ENCODE results near the gene KANK4. TPM values are rescaled to one million over a fixed set of nuclear protein-coding genes. Genes with fewer than 3 reads are reported as not detected.

KANK4 gene
- total RNA-seq, 4 donors from 2014 or later: 14.5 TPM; not detected in 3

DNA sequence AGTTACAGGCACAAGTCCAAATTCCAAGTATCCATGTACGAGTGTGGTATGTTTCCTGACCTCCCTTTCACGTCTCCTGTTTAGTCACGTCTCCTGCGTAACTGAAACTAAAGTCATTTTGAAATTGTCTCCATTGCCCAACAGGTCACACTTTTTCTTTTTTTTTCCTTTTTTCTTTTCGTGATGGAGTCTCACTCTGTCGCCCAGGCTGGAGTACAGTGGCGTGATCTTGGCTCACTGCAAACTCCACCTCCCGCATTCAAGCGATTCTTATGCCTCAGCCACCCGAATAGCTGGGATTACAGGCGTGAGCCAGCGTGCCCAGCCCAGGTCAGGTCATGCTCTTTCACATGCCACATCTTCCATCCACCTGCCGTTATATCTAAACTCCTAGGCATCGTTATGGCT, 86.4 kb downstream of the KANK4 start:
- H3K27me3 ChIP-seq: no peaks in the 10 kb centered on the region
- TF ChIP-seq POLR2A (IDR thresholded peaks at IDR 0.05): no peak
- TF ChIP-seq, protein P1, sequence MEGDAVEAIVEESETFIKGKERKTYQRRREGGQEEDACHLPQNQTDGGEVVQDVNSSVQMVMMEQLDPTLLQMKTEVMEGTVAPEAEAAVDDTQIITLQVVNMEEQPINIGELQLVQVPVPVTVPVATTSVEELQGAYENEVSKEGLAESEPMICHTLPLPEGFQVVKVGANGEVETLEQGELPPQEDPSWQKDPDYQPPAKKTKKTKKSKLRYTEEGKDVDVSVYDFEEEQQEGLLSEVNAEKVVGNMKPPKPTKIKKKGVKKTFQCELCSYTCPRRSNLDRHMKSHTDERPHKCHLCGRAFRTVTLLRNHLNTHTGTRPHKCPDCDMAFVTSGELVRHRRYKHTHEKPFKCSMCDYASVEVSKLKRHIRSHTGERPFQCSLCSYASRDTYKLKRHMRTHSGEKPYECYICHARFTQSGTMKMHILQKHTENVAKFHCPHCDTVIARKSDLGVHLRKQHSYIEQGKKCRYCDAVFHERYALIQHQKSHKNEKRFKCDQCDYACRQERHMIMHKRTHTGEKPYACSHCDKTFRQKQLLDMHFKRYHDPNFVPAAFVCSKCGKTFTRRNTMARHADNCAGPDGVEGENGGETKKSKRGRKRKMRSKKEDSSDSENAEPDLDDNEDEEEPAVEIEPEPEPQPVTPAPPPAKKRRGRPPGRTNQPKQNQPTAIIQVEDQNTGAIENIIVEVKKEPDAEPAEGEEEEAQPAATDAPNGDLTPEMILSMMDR (IDR thresholded peaks at IDR 0.05): no peak
- DNase-seq: no peak
- H3K27ac ChIP-seq: no peak overlapping the region
- intact Hi-C loops (cut with DNase I; ENCODE audit: low total_unique reads): no loop called here
- H3K4me3 ChIP-seq: no peak overlapping the region
- no peaks in the 10 kb centered on the region for H3K9me3 ChIP-seq
- H3K36me3 ChIP-seq: no peaks in the 10 kb centered on the region
- no peaks in the 10 kb centered on the region for H3K4me1 ChIP-seq

DNA sequence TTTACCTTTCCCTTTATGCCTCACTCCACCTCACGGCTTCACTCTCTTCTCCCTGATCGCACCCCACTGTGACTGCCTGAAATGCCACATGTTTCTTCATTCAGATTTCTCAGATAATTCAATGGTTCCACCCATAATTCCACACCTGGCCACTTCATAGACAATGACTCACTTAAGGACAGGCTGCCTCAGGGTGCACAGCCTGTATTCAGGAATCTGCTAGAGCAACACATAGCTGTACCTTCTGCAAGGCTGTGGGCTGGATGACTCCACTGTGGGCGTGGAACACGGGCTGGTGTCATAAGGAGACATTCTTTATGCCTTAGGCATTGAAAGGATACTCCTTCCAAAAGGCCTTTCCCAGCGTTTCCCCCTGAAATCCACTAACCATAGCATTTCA, 88.5 kb downstream of the KANK4 start:
- Histone ChIP-seq H3K27ac (no peak overlapping the region), H3K9me3 (no peaks in the 10 kb centered on the region), H3K4me3 (no peak overlapping the region), H3K36me3 (no peaks in the 10 kb centered on the region), H3K27me3 (no peaks in the 10 kb centered on the region), H3K4me1 (no peaks in the 10 kb centered on the region)
- TF ChIP-seq, protein P1 (IDR thresholded peaks at IDR 0.05): no peak
- no peak for TF ChIP-seq POLR2A (IDR thresholded peaks at IDR 0.05)
- DNase-seq: no peak
- intact Hi-C loops (cut with DNase I; ENCODE audit: low total_unique reads): no loop called here

DNA sequence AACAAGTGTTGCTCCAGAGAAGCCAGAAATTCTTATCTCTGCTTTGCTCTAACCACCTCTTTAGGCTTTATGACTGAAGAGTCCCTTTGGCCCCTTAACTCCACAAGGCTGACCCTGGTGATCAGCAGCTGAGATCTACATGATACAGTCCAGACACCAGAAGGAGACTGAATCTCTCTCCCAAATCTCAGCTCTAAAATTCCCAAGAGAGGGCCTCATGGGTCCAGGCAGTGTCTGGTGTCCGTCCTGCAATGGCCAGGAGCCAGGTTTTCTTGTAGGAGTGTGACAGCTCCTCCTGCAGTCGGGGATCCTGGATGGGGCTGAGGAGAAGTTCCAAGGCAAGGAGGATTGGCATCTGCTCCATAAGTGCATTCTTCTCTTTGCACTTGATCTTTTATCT, 89.3 kb downstream of the KANK4 start:
- H3K4me3 ChIP-seq: no peak overlapping the region
- no peak for TF ChIP-seq POLR2A (IDR thresholded peaks at IDR 0.05)
- TF ChIP-seq, protein P1 (IDR thresholded peaks at IDR 0.05): no peak
- H3K27ac ChIP-seq: no peak overlapping the region
- H3K9me3 ChIP-seq: no peaks in the 10 kb centered on the region
- no peaks in the 10 kb centered on the region for H3K4me1 ChIP-seq
- H3K36me3 ChIP-seq: no peaks in the 10 kb centered on the region
- no peak for DNase-seq
- no peaks in the 10 kb centered on the region for H3K27me3 ChIP-seq
- intact Hi-C loops (cut with DNase I; ENCODE audit: low total_unique reads): no loop called here

DNA sequence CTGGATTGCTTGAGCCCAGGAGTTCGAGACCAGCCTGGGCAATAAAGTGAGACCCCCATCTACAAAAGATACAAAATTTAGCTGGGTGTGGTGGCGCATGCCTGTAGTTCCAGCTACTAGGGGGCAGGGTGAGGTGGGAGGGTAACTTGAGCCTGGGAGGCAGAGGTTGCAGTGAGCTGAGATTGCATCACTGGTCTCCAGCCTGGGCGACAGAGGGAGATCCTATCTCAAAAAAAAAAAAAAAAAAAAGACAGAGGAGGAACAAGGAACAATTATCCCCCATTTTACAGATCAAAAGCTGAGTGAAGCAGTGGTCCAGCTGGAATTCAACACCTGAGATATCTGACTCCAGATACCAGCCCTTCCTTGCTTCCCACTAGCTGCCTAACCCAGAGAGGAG, 89.8 kb downstream of the KANK4 start:
- no peaks in the 10 kb centered on the region for H3K36me3 ChIP-seq
- H3K9me3 ChIP-seq: no peaks in the 10 kb centered on the region
- H3K4me1 ChIP-seq: no peaks in the 10 kb centered on the region
- H3K4me3 ChIP-seq: no peak overlapping the region
- no peaks in the 10 kb centered on the region for H3K27me3 ChIP-seq
- intact Hi-C loops (cut with DNase I; ENCODE audit: low total_unique reads): no loop called here
- TF ChIP-seq, protein P1 (IDR thresholded peaks at IDR 0.05): no peak
- no peak for TF ChIP-seq POLR2A (IDR thresholded peaks at IDR 0.05)
- H3K27ac ChIP-seq: no peak overlapping the region
- DNase-seq: no peak

DNA sequence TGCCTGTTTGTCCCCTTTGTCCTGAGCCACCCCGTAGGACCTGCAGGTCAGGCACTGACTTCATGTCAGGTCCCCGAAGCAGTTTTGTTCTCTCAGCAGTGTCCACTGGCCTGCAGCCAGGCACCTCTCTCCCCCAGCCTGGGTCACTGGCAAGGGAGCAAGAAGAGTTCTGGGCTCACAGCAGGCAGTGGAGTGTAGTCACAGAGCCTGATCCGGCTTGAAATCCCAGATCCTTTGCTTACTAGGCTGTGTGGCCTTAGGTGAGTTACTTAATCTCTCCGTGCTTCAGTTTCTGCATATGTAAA, 90.4 kb downstream of the KANK4 start:
- intact Hi-C loops (cut with DNase I; ENCODE audit: low total_unique reads): no loop called here
- TF ChIP-seq POLR2A (IDR thresholded peaks at IDR 0.05): no peak
- TF ChIP-seq, protein P1 (IDR thresholded peaks at IDR 0.05): no peak
- H3K36me3 ChIP-seq: no peaks in the 10 kb centered on the region
- no peak overlapping the region for H3K27ac ChIP-seq
- H3K9me3 ChIP-seq: no peaks in the 10 kb centered on the region
- H3K4me3 ChIP-seq: no peak overlapping the region
- no peak for DNase-seq
- no peaks in the 10 kb centered on the region for H3K27me3 ChIP-seq
- H3K4me1 ChIP-seq: no peaks in the 10 kb centered on the region

All from uterus (tissue), 4 donors.